Activated T-cell treated with anti-CD3 and anti-CD28 coated beads, Interleukin-2, amount 50 U/mL, for 24 hours (primary cell): Measurements from ENCODE around the gene STOML1.
"Not testable (repeated sequence)": the region's sequence is repeated elsewhere in the genome, so short reads cannot be mapped to it uniquely, and the experiment has no call there.

ENCODE experiments used
- DNase-seq: peaks from one replicate; pipeline ENCODE4 v3.0.0-alpha.2; 2020
- H3K27ac Mint-ChIP-seq: 2 replicates; pipeline ENCODE4 v1.8.0; 2020; ENCODE audit warnings: mild to moderate bottlenecking, mixed read lengths
- H3K27me3 Mint-ChIP-seq: 2 replicates; pipeline ENCODE4 v1.8.0; 2020; ENCODE audit warnings: mixed read lengths
- H3K36me3 Mint-ChIP-seq: 2 replicates; pipeline ENCODE4 v1.8.0; 2020; ENCODE audit warnings: low read depth, mixed read lengths
- H3K4me1 Mint-ChIP-seq: 2 replicates; pipeline ENCODE4 v1.8.0; 2020; ENCODE audit warnings: low read depth, mixed read lengths
- H3K4me3 Mint-ChIP-seq: 2 replicates; pipeline ENCODE4 v1.8.0; 2020; ENCODE audit warnings: mild to moderate bottlenecking, moderate library complexity, mixed read lengths
- H3K9me3 Mint-ChIP-seq: 2 replicates; pipeline ENCODE4 v1.8.0; 2020; ENCODE audit warnings: mixed read lengths

Gene STOML1

GRCh38 chr15:73969151-73969759, 22.8 kb downstream of the STOML1 start:
- Mint-ChIP-seq H3K27me3 (peaks cover 4% of the 10 kb centered on the region), H3K4me1 (peaks cover 34% of the 10 kb centered on the region), H3K4me3 (no peak overlapping the region), H3K27ac (no peak overlapping the region), H3K36me3 (no peaks in the 10 kb centered on the region), H3K9me3 (peaks cover 2% of the 10 kb centered on the region)
- peak; percentile 13 for DNase-seq

GRCh38 chr15:73968461-73968860, 23.6 kb downstream of the STOML1 start:
- Mint-ChIP-seq H3K27me3 (no peaks in the 10 kb centered on the region), H3K9me3 (no peaks in the 10 kb centered on the region), H3K4me3 (no peak overlapping the region), H3K27ac (peak overlapping the region; percentile 67), H3K36me3 (no peaks in the 10 kb centered on the region), H3K4me1 (peaks cover 33% of the 10 kb centered on the region)
- no peak for DNase-seq

- Mint-ChIP-seq H3K9me3 (no peaks in the 10 kb centered on the region), H3K4me3 (peak overlapping the region; percentile 73), H3K4me1 (peaks cover 25% of the 10 kb centered on the region), H3K36me3 (no peaks in the 10 kb centered on the region), H3K27ac (peak overlapping the region; percentile 86), H3K27me3 (no peaks in the 10 kb centered on the region)
- no peak for DNase-seq
Measured at GRCh38 chr15:73965758-73966113, 26.4 kb downstream of the STOML1 start.

- Mint-ChIP-seq H3K27ac (peak overlapping the region; percentile 86), H3K27me3 (no peaks in the 10 kb centered on the region), H3K4me1 (peaks cover 28% of the 10 kb centered on the region), H3K4me3 (peak overlapping the region; percentile 73), H3K36me3 (no peaks in the 10 kb centered on the region), H3K9me3 (no peaks in the 10 kb centered on the region)
- DNase-seq, result peak; percentile 67
Measured at GRCh38 chr15:73965094-73965757, 26.9 kb downstream of the STOML1 start.

DNA sequence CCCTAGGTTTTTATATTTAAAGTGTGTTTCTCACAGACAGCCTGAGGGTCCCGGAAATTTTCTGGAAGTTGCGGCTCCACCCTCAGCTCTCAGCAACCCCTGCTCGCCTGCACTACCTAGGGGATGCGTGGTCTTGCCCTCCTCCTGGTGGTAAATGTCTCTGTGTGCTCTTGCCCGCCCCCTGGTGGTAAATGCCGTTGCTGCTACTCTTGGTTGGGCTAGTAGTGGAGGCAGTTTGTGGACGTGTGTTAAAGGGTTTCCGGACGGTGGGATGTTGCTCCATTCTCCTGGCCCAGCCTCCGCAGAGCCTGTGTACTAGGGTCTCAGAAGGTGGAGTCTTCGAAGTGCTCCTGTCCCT, 27.4 kb downstream of the STOML1 start:
- Mint-ChIP-seq H3K27ac (peak overlapping the region; percentile 86), H3K9me3 (no peaks in the 10 kb centered on the region)

DNA sequence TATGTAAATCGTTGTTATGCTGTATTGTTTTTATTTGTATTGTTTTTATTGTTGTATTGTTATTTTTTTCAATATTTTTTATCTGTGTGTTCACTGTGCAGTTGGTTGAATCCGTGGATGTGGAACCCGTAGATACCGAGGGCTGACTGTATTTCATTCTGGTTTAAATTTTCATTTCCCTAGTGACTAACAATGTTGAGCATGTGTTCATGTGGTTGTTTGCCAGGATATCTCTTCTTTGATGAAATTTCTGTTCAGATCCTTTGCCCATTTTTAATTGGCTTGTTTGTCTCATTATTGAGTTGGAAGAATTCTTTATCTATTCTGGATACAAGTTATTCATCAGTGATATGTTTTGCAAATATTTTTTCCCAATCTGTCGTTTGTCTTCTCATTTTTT, 29.7 kb downstream of the STOML1 start:
- no peaks in the 10 kb centered on the region for H3K9me3 Mint-ChIP-seq
- DNase-seq, result no peak
- no peak overlapping the region for H3K27ac Mint-ChIP-seq
- H3K27me3 Mint-ChIP-seq, result no peaks in the 10 kb centered on the region
- H3K4me1 Mint-ChIP-seq, result peaks cover 45% of the 10 kb centered on the region
- H3K36me3 Mint-ChIP-seq, result no peaks in the 10 kb centered on the region
- no peak overlapping the region for H3K4me3 Mint-ChIP-seq

More for the DNA sequence above, 27.4 kb downstream of the STOML1 start:
- DNase-seq, result peak; percentile 91
- Mint-ChIP-seq H3K27me3 (no peaks in the 10 kb centered on the region), H3K36me3 (no peaks in the 10 kb centered on the region), H3K4me1 (peaks cover 31% of the 10 kb centered on the region), H3K4me3 (peak overlapping the region; percentile 73)

- H3K36me3 Mint-ChIP-seq, H3K27me3 Mint-ChIP-seq, H3K9me3 Mint-ChIP-seq, H3K27ac Mint-ChIP-seq, H3K4me3 Mint-ChIP-seq: not testable (repeated sequence)
- DNase-seq, result peak; percentile 9
- peaks cover 40% of the 10 kb centered on the region for H3K4me1 Mint-ChIP-seq
Measured at GRCh38 chr15:73960472-73961070, 31.5 kb downstream of the STOML1 start.

DNA sequence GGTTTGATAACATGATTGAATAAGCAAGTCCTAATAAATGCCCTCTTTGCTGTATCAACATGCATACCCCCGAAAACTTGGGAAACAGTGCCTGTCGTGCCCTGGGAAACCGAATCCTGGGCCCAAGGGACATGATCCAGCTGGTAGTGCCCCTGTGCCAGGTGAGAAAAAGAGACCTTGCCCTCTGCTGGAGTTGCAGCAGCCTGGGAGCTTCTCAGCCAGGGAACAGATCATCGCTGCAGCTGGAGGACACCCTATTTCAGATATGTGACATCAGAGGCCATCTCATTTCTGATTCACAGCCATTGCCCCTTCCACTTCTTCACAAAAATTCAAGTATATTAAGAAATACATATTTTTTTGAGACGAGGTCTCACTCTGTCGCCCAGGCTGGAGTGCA, 32.3 kb downstream of the STOML1 start:
- Mint-ChIP-seq H3K36me3 (no peaks in the 10 kb centered on the region), H3K27ac (peak overlapping the region; percentile 71), H3K4me3 (no peak overlapping the region), H3K9me3 (no peaks in the 10 kb centered on the region), H3K4me1 (peaks cover 32% of the 10 kb centered on the region), H3K27me3 (no peaks in the 10 kb centered on the region)
- DNase-seq, result peak; percentile 20

GRCh38 chr15:73959012-73959581, 33.0 kb downstream of the STOML1 start:
- DNase-seq, result peak; percentile 35

GRCh38 chr15:73957785-73958184, 34.3 kb downstream of the STOML1 start:
- Mint-ChIP-seq H3K27ac (no peak overlapping the region), H3K4me1 (peaks cover 30% of the 10 kb centered on the region), H3K9me3 (no peaks in the 10 kb centered on the region), H3K36me3 (no peaks in the 10 kb centered on the region), H3K4me3 (no peak overlapping the region), H3K27me3 (no peaks in the 10 kb centered on the region)
- peak; percentile 14 for DNase-seq

More at GRCh38 chr15:73959012-73959581, 33.0 kb downstream of the STOML1 start:
- H3K4me3 Mint-ChIP-seq, result no peak overlapping the region
- no peaks in the 10 kb centered on the region for H3K9me3 Mint-ChIP-seq
- no peaks in the 10 kb centered on the region for H3K36me3 Mint-ChIP-seq
- H3K4me1 Mint-ChIP-seq, result peaks cover 30% of the 10 kb centered on the region
- H3K27me3 Mint-ChIP-seq, result no peaks in the 10 kb centered on the region
- peak overlapping the region; percentile 71 for H3K27ac Mint-ChIP-seq

DNA sequence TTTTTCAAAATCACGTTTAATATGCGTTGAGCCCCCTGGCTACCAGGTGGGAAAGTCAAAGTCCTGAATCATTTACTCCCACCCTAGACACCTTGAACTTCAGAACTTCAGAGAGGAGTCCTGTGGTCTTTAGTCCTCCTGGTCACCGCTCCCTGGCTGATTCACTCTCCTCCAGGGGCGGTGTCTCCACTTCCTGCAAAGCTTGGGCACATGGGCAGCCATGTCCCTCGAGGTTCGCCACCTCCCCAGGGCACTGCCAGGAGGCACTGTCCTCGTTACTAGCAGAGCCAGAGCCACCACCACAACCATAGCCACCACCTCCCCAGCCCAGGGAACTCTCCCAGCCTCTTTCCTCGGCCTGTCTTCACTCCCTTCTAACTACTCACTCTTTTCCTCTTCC, 34.8 kb downstream of the STOML1 start:
- Mint-ChIP-seq H3K9me3 (no peaks in the 10 kb centered on the region), H3K27ac (no peak overlapping the region)

GRCh38 chr15:73956743-73957135, 35.4 kb downstream of the STOML1 start:
- DNase-seq, result peak; percentile 11
- peaks cover 30% of the 10 kb centered on the region for H3K4me1 Mint-ChIP-seq
- no peaks in the 10 kb centered on the region for H3K9me3 Mint-ChIP-seq
- no peaks in the 10 kb centered on the region for H3K27me3 Mint-ChIP-seq
- H3K4me3 Mint-ChIP-seq, result no peak overlapping the region
- no peaks in the 10 kb centered on the region for H3K36me3 Mint-ChIP-seq
- H3K27ac Mint-ChIP-seq, result no peak overlapping the region

More for the DNA sequence above, 34.8 kb downstream of the STOML1 start:
- Mint-ChIP-seq H3K27me3 (no peaks in the 10 kb centered on the region), H3K36me3 (no peaks in the 10 kb centered on the region), H3K4me3 (no peak overlapping the region), H3K4me1 (peaks cover 30% of the 10 kb centered on the region)
- peak; percentile 20 for DNase-seq

DNA sequence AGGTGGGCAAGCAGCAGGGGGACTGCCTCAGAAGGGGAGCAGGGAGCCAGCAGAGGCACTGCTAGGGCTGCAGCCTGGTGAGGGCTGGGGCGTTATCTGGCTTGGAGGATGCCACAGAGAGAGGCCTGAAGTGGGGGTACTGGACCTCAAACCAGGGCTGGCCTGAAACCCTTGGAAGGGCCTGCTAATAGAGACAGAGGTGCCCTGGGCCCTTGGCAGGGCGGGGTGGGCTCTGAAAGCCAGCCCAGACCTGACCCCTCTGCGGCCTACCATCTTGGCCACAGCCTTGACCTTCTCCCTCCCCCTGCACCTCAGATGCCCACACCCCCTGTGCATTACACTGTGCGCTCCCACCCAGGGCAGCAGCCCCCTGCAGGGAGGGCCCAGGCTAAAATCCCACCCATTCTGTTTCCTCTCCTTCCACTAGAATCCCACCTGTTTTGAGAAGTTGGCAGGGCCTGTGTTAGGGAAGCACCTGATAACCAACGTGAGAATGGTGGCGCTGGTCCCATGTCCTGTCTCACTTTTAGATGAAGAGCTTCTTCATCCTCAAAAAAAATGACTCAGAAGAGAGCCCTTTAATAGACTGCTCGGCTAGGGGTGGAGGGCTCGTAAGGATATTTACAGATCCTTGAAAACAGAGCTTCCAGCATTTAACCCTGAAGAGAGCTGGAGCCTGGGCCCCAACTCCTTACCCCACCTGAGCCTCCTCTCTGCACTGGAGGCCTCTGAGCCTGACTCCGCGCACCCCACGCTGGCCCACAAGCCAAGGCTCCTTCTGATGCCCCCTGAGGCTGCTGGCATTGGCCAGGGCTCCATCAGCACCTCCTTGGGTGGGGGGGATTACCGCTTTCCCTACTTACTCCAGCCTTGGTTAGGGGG, 36.0 kb downstream of the STOML1 start:
- no peaks in the 10 kb centered on the region for H3K27me3 Mint-ChIP-seq
- DNase-seq, result no peak
- no peaks in the 10 kb centered on the region for H3K9me3 Mint-ChIP-seq
- H3K4me1 Mint-ChIP-seq, result peaks cover 34% of the 10 kb centered on the region
- no peak overlapping the region for H3K27ac Mint-ChIP-seq
- H3K4me3 Mint-ChIP-seq, result no peak overlapping the region
- H3K36me3 Mint-ChIP-seq, result no peaks in the 10 kb centered on the region

DNA sequence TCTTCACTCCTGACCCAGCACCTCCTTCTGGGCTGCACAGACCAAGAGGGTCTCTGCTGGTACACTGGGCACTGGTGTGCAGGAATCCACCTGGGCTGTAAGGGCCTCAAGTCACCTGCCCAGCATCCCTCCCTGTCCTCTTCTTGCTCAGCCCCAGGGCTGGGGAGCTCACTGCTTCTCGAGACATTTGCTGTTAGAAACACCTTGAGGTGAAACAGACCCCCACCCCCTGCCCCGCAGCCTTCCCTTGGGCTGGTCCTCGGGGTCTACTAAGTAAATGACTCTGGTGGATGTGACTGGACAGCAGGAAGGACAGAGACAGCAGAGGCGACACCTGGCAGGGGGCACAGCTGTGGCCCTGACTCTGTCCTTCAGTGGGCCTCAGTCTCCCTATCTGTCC, 36.8 kb downstream of the STOML1 start:
- H3K9me3 Mint-ChIP-seq, result no peaks in the 10 kb centered on the region
- H3K27me3 Mint-ChIP-seq, result no peaks in the 10 kb centered on the region
- peaks cover 35% of the 10 kb centered on the region for H3K4me1 Mint-ChIP-seq
- no peak for DNase-seq
- no peaks in the 10 kb centered on the region for H3K36me3 Mint-ChIP-seq
- no peak overlapping the region for H3K27ac Mint-ChIP-seq
- H3K4me3 Mint-ChIP-seq, result no peak overlapping the region
